ENCODE results near the gene THBS2.
"Not testable (repeated sequence)": the region's sequence is repeated elsewhere in the genome, so short reads cannot be mapped to it uniquely, and the experiment has no call there.

THBS2 gene

GRCh38 chr6:169210611-169211010 is 43.0 kb downstream of the THBS2 start:
- no peak for DNase-seq (ENCODE audit: low read depth)

- DNase-seq (ENCODE audit: low read depth) = no peak
Observed at GRCh38 chr6:169208011-169208410, 45.6 kb downstream of the THBS2 start.

GRCh38 chr6:169207482-169207881 is 46.2 kb downstream of the THBS2 start:
- DNase-seq (ENCODE audit: low read depth) = no peak

GRCh38 chr6:169205176-169206160 is 48.2 kb downstream of the THBS2 start:
- DNase-seq (ENCODE audit: low read depth) = peak; percentile 82

GRCh38 chr6:169204167-169204566 is 49.5 kb downstream of the THBS2 start:
- DNase-seq (ENCODE audit: low read depth) = no peak

- no peak for DNase-seq (ENCODE audit: low read depth)
Observed at GRCh38 chr6:169201985-169202384, 51.7 kb downstream of the THBS2 start.

- DNase-seq (ENCODE audit: low read depth) = no peak
Observed at GRCh38 chr6:169200893-169201514, 52.6 kb downstream of the THBS2 start.

- DNase-seq (ENCODE audit: low read depth) = no peak
Observed at GRCh38 chr6:169199625-169200335, 53.9 kb downstream of the THBS2 start.

GRCh38 chr6:169198885-169199284 is 54.8 kb downstream of the THBS2 start:
- DNase-seq (ENCODE audit: low read depth) = no peak

- not testable (repeated sequence) for DNase-seq (ENCODE audit: low read depth)
Observed at GRCh38 chr6:169197929-169198328, 55.7 kb downstream of the THBS2 start.

GRCh38 chr6:169196279-169196678 is 57.4 kb downstream of the THBS2 start:
- not testable (repeated sequence) for DNase-seq (ENCODE audit: low read depth)

GRCh38 chr6:169194737-169195136 is 58.9 kb downstream of the THBS2 start:
- DNase-seq (ENCODE audit: low read depth) = no peak

GRCh38 chr6:169190970-169191369 is 62.7 kb downstream of the THBS2 start:
- DNase-seq (ENCODE audit: low read depth) = no peak

- DNase-seq (ENCODE audit: low read depth) = peak; percentile 91
Observed at GRCh38 chr6:169190144-169190584, 63.5 kb downstream of the THBS2 start.

GRCh38 chr6:169189686-169190085 is 64.0 kb downstream of the THBS2 start:
- no peak for DNase-seq (ENCODE audit: low read depth)

- DNase-seq (ENCODE audit: low read depth) = no peak
Observed at GRCh38 chr6:169189182-169189581, 64.5 kb downstream of the THBS2 start.

GRCh38 chr6:169188475-169188874 is 65.2 kb downstream of the THBS2 start:
- DNase-seq (ENCODE audit: low read depth) = peak; percentile 69

GRCh38 chr6:169188051-169188470 is 65.6 kb downstream of the THBS2 start:
- no peak for DNase-seq (ENCODE audit: low read depth)

GRCh38 chr6:169186496-169187169 is 67.0 kb downstream of the THBS2 start:
- no peak for DNase-seq (ENCODE audit: low read depth)

GRCh38 chr6:169185692-169186485 is 67.8 kb downstream of the THBS2 start:
- DNase-seq (ENCODE audit: low read depth) = no peak

- no peak for DNase-seq (ENCODE audit: low read depth)
Observed at GRCh38 chr6:169185011-169185521, 68.6 kb downstream of the THBS2 start.

All from GM04504 (cell line).